Measurements from ENCODE around the gene MGMT.

Gene MGMT

GRCh38 chr10:129631870-129632623 is 165.0 kb downstream of the MGMT start:
- Histone ChIP-seq H4K20me1 (ENCODE audit: insufficient read depth, low read length) (no peaks in the 10 kb centered on the region), H3K4me2 (ENCODE audit: low read depth, low read length) (no peak overlapping the region), H3K9me2 (replicated peaks; ENCODE audit: insufficient read depth, low read length) (no peaks in the 10 kb centered on the region), H3K9ac (ENCODE audit: low read length) (no peak overlapping the region), H3K79me2 (ENCODE audit: low read length) (no peaks in the 10 kb centered on the region), H3F3A (ENCODE audit: insufficient read depth, low read length) (no peaks in the 10 kb centered on the region), H3K4me3 (ENCODE audit: low read length) (no peak overlapping the region), H3K4me1 (ENCODE audit: low read length) (no peaks in the 10 kb centered on the region), H2AFZ (ENCODE audit: low read length) (no peak overlapping the region), H3K27me3 (replicated peaks; ENCODE audit: insufficient read depth, low read length) (no peaks in the 10 kb centered on the region), H3K27ac (ENCODE audit: low read length) (no peak overlapping the region), H3K36me3 (replicated peaks; ENCODE audit: insufficient read depth, low read length) (no peaks in the 10 kb centered on the region), H3K9me3 (replicated peaks; ENCODE audit: insufficient read depth, low read length) (no peaks in the 10 kb centered on the region)
- no peak for TF ChIP-seq CTCF (IDR thresholded peaks at IDR 0.05; ENCODE audit: low read length)
- no peak for TF ChIP-seq EZH2 (optimal IDR thresholded peaks at IDR 0.05; ENCODE audit: low read depth, low read length)
- no peak for TF ChIP-seq EZH2phosphoT487 (IDR thresholded peaks at IDR 0.05; ENCODE audit: low read length)
- no peak for DNase-seq

GRCh38 chr10:129637010-129637409 is 170.0 kb downstream of the MGMT start:
- H3F3A ChIP-seq (ENCODE audit: insufficient read depth, low read length): no peaks in the 10 kb centered on the region
- no peaks in the 10 kb centered on the region for H3K4me1 ChIP-seq (ENCODE audit: low read length)
- H3K4me3 ChIP-seq (ENCODE audit: low read length): no peak overlapping the region
- no peak overlapping the region for H3K4me2 ChIP-seq (ENCODE audit: low read depth, low read length)
- no peaks in the 10 kb centered on the region for H3K9me3 ChIP-seq (replicated peaks; ENCODE audit: insufficient read depth, low read length)
- H3K9me2 ChIP-seq (replicated peaks; ENCODE audit: insufficient read depth, low read length): no peaks in the 10 kb centered on the region
- H3K79me2 ChIP-seq (ENCODE audit: low read length): no peaks in the 10 kb centered on the region
- no peaks in the 10 kb centered on the region for H3K27me3 ChIP-seq (replicated peaks; ENCODE audit: insufficient read depth, low read length)
- H3K27ac ChIP-seq (ENCODE audit: low read length): no peak overlapping the region
- H2AFZ ChIP-seq (ENCODE audit: low read length): no peak overlapping the region
- H3K36me3 ChIP-seq (replicated peaks; ENCODE audit: insufficient read depth, low read length): no peaks in the 10 kb centered on the region
- H4K20me1 ChIP-seq (ENCODE audit: insufficient read depth, low read length): no peaks in the 10 kb centered on the region
- DNase-seq: no peak
- TF ChIP-seq CTCF (IDR thresholded peaks at IDR 0.05; ENCODE audit: low read length): no peak
- TF ChIP-seq EZH2phosphoT487 (IDR thresholded peaks at IDR 0.05; ENCODE audit: low read length): no peak
- TF ChIP-seq EZH2 (optimal IDR thresholded peaks at IDR 0.05; ENCODE audit: low read depth, low read length): no peak
- no peak overlapping the region for H3K9ac ChIP-seq (ENCODE audit: low read length)

- DNase-seq: no peak
- H3K4me1 ChIP-seq (ENCODE audit: low read length): no peaks in the 10 kb centered on the region
- H3K27me3 ChIP-seq (replicated peaks; ENCODE audit: insufficient read depth, low read length): no peaks in the 10 kb centered on the region
- H3K9ac ChIP-seq (ENCODE audit: low read length): no peak overlapping the region
- no peak overlapping the region for H3K4me2 ChIP-seq (ENCODE audit: low read depth, low read length)
- H3K79me2 ChIP-seq (ENCODE audit: low read length): no peaks in the 10 kb centered on the region
- TF ChIP-seq CTCF (IDR thresholded peaks at IDR 0.05; ENCODE audit: low read length) (no peak), EZH2phosphoT487 (IDR thresholded peaks at IDR 0.05; ENCODE audit: low read length) (no peak), EZH2 (optimal IDR thresholded peaks at IDR 0.05; ENCODE audit: low read depth, low read length) (no peak)
- H3K36me3 ChIP-seq (replicated peaks; ENCODE audit: insufficient read depth, low read length): no peaks in the 10 kb centered on the region
- H3K9me2 ChIP-seq (replicated peaks; ENCODE audit: insufficient read depth, low read length): no peaks in the 10 kb centered on the region
- no peak overlapping the region for H2AFZ ChIP-seq (ENCODE audit: low read length)
- H3K4me3 ChIP-seq (ENCODE audit: low read length): no peak overlapping the region
- H4K20me1 ChIP-seq (ENCODE audit: insufficient read depth, low read length): no peaks in the 10 kb centered on the region
- no peak overlapping the region for H3K27ac ChIP-seq (ENCODE audit: low read length)
- H3F3A ChIP-seq (ENCODE audit: insufficient read depth, low read length): no peaks in the 10 kb centered on the region
- H3K9me3 ChIP-seq (replicated peaks; ENCODE audit: insufficient read depth, low read length): no peaks in the 10 kb centered on the region
Measured at GRCh38 chr10:129637846-129638245, 170.8 kb downstream of the MGMT start.
